Measurements from ENCODE around the gene TECTA.

DNA sequence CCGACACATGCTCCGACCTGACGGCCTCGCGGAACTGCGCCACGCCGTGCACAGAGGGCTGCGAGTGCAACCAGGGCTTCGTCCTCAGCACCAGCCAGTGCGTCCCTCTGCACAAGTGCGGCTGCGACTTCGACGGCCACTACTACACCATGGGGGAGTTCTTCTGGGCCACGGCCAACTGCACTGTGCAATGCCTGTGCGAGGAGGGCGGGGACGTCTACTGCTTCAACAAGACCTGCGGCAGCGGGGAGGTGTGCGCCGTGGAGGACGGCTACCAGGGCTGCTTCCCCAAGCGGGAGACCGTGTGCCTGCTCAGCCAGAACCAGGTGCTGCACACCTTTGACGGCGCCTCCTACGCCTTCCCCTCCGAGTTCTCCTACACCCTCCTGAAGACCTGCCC is 26.8 kb downstream of the TECTA start:
- TF ChIP-seq, protein P1, sequence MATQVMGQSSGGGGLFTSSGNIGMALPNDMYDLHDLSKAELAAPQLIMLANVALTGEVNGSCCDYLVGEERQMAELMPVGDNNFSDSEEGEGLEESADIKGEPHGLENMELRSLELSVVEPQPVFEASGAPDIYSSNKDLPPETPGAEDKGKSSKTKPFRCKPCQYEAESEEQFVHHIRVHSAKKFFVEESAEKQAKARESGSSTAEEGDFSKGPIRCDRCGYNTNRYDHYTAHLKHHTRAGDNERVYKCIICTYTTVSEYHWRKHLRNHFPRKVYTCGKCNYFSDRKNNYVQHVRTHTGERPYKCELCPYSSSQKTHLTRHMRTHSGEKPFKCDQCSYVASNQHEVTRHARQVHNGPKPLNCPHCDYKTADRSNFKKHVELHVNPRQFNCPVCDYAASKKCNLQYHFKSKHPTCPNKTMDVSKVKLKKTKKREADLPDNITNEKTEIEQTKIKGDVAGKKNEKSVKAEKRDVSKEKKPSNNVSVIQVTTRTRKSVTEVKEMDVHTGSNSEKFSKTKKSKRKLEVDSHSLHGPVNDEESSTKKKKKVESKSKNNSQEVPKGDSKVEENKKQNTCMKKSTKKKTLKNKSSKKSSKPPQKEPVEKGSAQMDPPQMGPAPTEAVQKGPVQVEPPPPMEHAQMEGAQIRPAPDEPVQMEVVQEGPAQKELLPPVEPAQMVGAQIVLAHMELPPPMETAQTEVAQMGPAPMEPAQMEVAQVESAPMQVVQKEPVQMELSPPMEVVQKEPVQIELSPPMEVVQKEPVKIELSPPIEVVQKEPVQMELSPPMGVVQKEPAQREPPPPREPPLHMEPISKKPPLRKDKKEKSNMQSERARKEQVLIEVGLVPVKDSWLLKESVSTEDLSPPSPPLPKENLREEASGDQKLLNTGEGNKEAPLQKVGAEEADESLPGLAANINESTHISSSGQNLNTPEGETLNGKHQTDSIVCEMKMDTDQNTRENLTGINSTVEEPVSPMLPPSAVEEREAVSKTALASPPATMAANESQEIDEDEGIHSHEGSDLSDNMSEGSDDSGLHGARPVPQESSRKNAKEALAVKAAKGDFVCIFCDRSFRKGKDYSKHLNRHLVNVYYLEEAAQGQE (IDR thresholded peaks at IDR 0.05; ENCODE audit: insufficient read depth in 1 of 2, low read depth in 2 of 2, low read length in 1 of 2): no peak
- TF ChIP-seq, protein P2, sequence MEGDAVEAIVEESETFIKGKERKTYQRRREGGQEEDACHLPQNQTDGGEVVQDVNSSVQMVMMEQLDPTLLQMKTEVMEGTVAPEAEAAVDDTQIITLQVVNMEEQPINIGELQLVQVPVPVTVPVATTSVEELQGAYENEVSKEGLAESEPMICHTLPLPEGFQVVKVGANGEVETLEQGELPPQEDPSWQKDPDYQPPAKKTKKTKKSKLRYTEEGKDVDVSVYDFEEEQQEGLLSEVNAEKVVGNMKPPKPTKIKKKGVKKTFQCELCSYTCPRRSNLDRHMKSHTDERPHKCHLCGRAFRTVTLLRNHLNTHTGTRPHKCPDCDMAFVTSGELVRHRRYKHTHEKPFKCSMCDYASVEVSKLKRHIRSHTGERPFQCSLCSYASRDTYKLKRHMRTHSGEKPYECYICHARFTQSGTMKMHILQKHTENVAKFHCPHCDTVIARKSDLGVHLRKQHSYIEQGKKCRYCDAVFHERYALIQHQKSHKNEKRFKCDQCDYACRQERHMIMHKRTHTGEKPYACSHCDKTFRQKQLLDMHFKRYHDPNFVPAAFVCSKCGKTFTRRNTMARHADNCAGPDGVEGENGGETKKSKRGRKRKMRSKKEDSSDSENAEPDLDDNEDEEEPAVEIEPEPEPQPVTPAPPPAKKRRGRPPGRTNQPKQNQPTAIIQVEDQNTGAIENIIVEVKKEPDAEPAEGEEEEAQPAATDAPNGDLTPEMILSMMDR (IDR thresholded peaks at IDR 0.05): no peak
- TF ChIP-seq TCF7L2 (IDR thresholded peaks at IDR 0.05; ENCODE audit: low read depth, low read length) (no peak), POLR2AphosphoS5 (IDR thresholded peaks at IDR 0.05; ENCODE audit: low read depth, low read length) (no peak)
